NCI-H1092 (cell line): ENCODE results near the gene MOCS3.

Experiments
- DNase-seq: peaks from one replicate; lab custom pipeline; 2025; lab: John Stamatoyannopoulos, UW

MOCS3 gene

GRCh38 chr20:50982363-50982762, 23.7 kb downstream of the MOCS3 start:
- no peak for DNase-seq

DNA sequence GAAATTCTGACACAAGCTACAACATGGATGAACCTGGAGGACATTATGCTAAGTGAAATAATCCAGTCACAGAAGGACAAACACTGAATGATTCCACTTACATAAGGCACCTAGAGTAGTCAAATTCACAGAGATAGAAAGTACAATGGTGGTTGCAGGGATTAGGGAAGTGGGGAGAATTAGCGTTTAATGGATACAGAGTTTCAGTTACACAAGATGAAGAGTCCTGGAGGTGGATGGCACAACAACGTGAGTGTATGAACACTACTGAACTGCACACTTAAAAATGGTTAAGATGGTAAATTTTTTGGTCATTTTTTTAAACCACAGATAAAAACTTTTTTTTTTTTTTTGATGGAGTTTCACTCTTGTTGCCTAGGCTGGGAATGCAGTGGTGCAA, 24.7 kb downstream of the MOCS3 start:
- no peak for DNase-seq

GRCh38 chr20:50987493-50988210, 29.0 kb downstream of the MOCS3 start:
- DNase-seq, result peak; percentile 65

GRCh38 chr20:50991076-50991475, 32.5 kb downstream of the MOCS3 start:
- DNase-seq, result no peak

DNA sequence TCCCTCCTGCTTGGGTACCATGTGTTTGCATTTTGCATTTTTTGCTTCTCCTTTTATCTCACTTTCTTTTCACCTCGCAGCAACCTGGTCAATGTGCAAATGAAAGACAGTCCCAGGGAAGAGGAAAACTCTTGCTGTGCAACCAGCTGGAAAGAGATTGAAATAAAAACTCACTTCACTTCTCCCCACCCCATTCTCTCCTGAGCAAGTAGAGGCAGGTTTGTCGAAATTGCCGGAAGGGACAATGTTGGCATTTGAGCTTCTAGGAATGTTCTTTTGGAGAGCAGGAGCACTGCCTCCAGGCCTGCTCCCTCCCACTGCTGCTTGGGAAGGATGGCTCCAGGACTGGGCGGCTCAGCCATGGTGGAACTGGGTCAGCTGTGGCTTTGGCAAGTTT, 33.7 kb downstream of the MOCS3 start:
- no peak for DNase-seq

DNA sequence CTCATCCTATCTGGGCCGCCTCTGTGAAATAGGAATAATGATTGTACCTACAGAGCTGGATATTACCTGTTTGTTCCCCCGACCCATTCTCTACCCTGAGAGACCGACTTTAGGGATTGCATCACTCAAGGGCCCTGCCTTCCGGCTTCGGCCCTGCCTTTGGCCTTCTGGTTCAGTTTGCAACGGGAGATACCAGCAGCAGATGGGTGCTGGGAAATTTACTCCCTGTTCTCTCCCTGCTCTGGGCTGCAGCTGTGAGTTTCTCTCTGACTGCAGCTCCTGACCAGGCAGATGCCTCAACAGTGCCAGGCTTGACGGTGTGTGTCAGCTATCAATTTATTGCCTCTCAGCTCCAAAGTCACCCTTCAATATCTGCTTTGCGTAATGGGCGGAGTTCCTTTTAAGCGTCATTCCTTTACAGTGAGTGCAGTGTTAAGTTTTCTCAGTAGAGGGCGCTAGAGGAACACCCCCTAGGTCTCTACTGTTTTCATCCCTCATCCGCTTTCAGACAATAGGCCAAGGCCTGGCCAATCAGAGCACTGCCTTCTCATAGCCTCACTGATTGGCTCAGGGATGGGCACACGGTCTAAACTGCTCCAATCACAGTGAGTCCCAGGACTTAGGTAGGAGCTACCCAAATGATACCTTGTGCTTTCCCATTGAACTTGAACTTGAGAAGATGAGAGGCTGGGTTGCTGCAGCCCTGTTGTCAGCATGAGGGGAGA, 34.3 kb downstream of the MOCS3 start:
- DNase-seq, result peak; percentile 23

- no peak for DNase-seq
Observed at GRCh38 chr20:50993876-50994275, 35.3 kb downstream of the MOCS3 start.

DNA sequence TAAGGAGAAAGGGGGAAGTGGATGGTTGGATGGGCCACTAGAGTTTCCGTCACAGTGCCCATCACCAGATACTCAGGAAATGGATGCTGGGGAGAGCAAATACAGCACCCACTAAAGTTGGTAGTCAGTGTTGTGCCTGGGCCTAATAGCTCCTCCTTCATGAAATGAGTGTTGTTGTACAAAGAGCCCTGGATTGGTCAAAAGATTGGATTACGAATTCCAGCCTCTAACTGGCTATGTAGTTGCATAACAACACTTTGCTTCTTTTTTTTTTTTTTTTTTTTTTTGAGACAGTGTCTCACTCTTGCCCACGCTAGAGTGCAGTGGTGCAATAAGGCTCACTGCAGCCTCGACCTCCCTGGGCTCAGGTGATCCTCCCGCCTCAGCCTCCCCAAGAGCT, 36.9 kb downstream of the MOCS3 start:
- no peak for DNase-seq

- DNase-seq, result no peak
Observed at GRCh38 chr20:50996901-50997865, 38.6 kb downstream of the MOCS3 start.

GRCh38 chr20:50999355-50999754, 40.7 kb downstream of the MOCS3 start:
- DNase-seq, result no peak

GRCh38 chr20:51001430-51002265, 43.0 kb downstream of the MOCS3 start:
- no peak for DNase-seq

DNA sequence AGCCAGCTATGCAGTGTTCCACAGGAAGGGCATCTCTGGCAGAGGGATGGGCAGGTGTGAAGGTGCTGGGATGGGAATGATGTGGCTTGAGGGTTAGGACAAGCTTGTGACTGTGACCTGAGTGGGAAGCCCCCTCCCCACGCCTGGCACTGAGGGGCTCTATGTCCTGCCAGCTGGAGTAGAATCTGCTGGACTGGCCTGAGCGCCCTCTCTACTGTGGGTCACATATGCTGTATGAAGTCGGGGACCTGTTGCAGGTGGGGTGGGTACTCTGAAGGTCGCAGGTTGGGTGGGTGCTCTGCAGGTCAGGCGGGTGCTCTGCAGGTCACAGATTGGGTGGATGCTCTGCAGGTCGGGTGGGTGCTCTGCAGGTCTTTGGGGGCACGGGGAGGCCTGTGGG, 44.0 kb downstream of the MOCS3 start:
- DNase-seq, result no peak

DNA sequence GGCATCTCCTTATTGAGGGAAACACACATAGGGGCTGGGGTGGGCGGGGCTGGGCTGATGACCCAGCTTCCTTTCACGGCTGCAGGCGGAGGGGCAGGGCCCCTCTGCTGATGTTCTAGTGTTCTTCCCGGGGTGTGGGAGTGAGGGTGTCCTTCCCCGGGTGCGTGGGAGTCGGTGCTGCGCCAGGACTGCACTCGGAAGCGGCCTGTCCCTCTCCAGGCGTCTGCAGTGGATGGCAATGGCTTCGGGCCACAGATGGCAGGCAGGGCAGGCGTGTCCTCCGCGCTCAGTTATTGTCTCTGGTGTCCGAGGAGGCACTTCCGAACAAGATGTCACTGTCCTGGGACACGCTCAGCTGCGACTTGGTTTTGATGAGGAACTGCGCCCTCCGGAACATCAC, 45.1 kb downstream of the MOCS3 start:
- no peak for DNase-seq

GRCh38 chr20:51004305-51004727, 45.7 kb downstream of the MOCS3 start:
- DNase-seq, result no peak

GRCh38 chr20:51004781-51005180, 46.2 kb downstream of the MOCS3 start:
- DNase-seq, result no peak

- no peak for DNase-seq
Observed at GRCh38 chr20:51005214-51005613, 46.6 kb downstream of the MOCS3 start.

DNA sequence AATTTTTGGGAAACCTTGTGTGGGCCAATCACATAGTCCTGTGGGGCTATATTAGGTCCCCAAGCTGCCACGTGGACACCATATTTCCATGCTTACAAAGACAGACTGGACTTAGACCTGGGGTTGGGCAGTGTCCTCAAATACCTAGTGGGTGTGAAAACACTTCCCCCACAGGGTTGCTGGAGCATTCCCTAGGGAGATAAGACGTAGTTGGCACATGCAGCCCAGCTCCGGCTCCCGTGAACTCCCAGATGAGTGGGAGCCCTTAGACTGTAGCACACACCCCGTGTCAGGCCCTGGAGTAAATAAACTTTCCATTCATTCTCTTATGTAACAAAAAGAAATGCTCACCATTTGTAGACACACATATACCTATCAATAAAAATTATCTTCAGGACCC, 50.1 kb downstream of the MOCS3 start:
- no peak for DNase-seq

DNA sequence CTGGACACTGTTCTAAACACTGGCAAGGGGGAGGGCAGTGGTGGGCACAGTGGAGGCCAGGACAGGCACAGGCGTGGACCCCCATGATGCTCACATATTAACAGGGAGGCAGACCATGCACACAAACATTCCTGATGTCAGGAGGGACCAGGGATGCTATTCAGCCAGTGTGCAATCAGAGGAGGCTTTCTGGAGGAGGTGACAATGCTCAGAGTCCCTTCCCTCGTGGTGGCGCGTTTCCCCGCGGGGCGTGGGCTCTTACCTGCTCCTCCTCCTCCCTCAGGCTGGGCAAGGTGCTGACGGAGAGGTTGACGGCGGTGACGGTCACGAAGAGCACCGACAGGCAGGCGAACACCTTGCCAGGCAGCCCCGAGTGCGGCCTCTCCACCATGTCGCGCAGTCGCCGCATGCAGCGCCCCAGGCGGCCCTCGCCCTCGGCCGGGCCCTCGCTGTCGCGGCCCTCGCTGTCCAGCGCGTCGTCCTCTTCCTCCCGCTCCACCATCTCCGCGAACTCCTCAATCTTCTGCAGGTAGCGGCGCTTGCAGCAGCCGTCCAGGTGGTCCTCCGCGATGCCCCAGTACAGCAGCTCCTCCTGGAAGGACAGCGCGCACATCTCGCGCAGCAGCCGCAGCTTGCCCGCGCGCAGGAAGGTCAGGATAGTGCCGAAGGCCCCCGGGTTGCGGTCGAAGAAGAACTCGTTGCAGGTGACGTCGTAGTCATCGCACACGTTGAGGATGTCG, 50.9 kb downstream of the MOCS3 start:
- DNase-seq, result no peak

DNA sequence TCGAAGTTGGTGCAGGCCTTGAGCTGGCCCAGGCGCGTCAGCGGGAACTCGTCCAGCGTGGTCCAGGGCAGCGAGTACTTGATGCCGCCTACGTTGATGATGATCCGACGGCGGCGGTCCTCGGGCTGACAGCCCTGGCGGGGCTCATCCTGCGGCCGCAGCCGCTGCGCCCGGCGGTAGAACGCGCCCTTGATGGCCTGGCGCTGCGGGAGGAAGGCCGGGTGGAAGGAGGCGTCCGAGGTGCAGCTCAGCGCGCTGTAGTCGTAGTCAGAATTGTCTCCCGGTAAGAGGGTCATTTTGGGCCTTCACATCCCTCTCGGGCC, 51.4 kb downstream of the MOCS3 start:
- no peak for DNase-seq

DNA sequence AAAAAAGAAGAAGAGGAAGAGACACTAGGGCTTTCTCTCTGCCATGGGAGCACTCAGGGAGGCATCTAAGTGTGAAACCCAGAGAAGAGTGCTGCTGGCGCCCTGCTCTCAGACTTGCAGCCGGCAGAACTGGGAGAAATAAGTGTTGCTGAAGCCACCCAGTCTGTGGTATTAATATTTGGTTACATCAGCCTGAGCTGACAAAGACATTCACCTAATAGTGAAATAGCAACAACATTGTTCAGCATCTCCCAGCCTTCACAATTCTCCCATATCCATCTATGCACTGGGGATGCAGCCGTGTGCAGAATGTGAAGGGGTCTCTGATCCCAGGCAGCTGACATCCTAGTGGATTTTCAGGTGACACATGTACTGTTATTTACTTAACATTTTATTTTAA, 52.3 kb downstream of the MOCS3 start:
- DNase-seq, result no peak

DNA sequence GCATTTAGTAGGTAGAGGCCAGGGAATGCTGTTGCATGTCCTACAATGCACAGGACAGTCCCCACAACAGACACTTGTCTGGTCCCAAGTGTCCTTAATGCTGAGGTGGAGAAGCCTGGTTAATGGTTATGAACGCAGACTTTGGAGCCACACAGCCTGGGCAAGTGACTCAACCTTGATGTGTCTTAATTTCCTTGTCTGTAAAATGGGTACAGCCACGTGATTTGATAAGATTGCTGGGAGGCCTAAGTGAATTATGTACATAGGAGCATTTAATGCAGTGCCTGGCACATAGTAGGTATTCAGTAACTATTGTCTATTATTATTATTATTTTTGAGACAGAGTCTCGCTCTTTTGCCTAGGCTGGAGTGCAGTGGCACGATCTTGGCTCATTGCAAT, 52.9 kb downstream of the MOCS3 start:
- no peak for DNase-seq
